ENCODE results near the gene CIDEA.

GRCh38 chr18:12318857-12319256 lies 64.7 kb downstream of the CIDEA start:
- TF ChIP-seq, protein P1, sequence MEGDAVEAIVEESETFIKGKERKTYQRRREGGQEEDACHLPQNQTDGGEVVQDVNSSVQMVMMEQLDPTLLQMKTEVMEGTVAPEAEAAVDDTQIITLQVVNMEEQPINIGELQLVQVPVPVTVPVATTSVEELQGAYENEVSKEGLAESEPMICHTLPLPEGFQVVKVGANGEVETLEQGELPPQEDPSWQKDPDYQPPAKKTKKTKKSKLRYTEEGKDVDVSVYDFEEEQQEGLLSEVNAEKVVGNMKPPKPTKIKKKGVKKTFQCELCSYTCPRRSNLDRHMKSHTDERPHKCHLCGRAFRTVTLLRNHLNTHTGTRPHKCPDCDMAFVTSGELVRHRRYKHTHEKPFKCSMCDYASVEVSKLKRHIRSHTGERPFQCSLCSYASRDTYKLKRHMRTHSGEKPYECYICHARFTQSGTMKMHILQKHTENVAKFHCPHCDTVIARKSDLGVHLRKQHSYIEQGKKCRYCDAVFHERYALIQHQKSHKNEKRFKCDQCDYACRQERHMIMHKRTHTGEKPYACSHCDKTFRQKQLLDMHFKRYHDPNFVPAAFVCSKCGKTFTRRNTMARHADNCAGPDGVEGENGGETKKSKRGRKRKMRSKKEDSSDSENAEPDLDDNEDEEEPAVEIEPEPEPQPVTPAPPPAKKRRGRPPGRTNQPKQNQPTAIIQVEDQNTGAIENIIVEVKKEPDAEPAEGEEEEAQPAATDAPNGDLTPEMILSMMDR (IDR thresholded peaks at IDR 0.05): no peak
- no peak for TF ChIP-seq EZH2 (IDR thresholded peaks at IDR 0.05; ENCODE audit: borderline replicate concordance, insufficient read depth, low read depth, low read length, poor library complexity, severe bottlenecking)

All from B cell (primary cell).